ENCODE data around the gene CHN1. TPM values are rescaled to one million over a fixed set of nuclear protein-coding genes. Genes with fewer than 3 reads are reported as not detected.

CHN1 gene
- total RNA-seq, 1 donor from 2014 or later = 7.0 TPM

GRCh38 chr2:174925046-174925784, 80.0 kb downstream of the CHN1 start:
- DNase-seq (ENCODE audit: low spot score) = no peak

GRCh38 chr2:174924061-174924693, 81.0 kb downstream of the CHN1 start:
- no peak for DNase-seq (ENCODE audit: low spot score)

GRCh38 chr2:174919947-174920595, 85.1 kb downstream of the CHN1 start:
- DNase-seq (ENCODE audit: low spot score) = no peak

GRCh38 chr2:174918886-174919526, 86.2 kb downstream of the CHN1 start:
- DNase-seq (ENCODE audit: low spot score) = no peak

- no peak for DNase-seq (ENCODE audit: low spot score)
Observed at GRCh38 chr2:174916270-174916930, 88.8 kb downstream of the CHN1 start.

- no peak for DNase-seq (ENCODE audit: low spot score)
Observed at GRCh38 chr2:174914853-174915760, 90.1 kb downstream of the CHN1 start.

GRCh38 chr2:174908284-174908683, 96.9 kb downstream of the CHN1 start:
- DNase-seq (ENCODE audit: low spot score) = no peak

GRCh38 chr2:174903264-174903556, 102.0 kb downstream of the CHN1 start:
- DNase-seq (ENCODE audit: low spot score) = no peak

GRCh38 chr2:174902506-174903263, 102.5 kb downstream of the CHN1 start:
- no peak for DNase-seq (ENCODE audit: low spot score)

- no peak for DNase-seq (ENCODE audit: low spot score)
Observed at GRCh38 chr2:174901075-174901474, 104.1 kb downstream of the CHN1 start.

GRCh38 chr2:174897286-174897685, 107.9 kb downstream of the CHN1 start:
- no peak for DNase-seq (ENCODE audit: low spot score)

GRCh38 chr2:174893018-174893417, 112.2 kb downstream of the CHN1 start:
- DNase-seq (ENCODE audit: low spot score) = no peak

GRCh38 chr2:174892546-174892945, 112.6 kb downstream of the CHN1 start:
- no peak for DNase-seq (ENCODE audit: low spot score)

GRCh38 chr2:174888646-174889271, 116.4 kb downstream of the CHN1 start:
- DNase-seq (ENCODE audit: low spot score) = no peak

GRCh38 chr2:174888146-174888545, 117.0 kb downstream of the CHN1 start:
- DNase-seq (ENCODE audit: low spot score) = no peak

- DNase-seq (ENCODE audit: low spot score) = no peak
Observed at GRCh38 chr2:174882416-174882815, 122.8 kb downstream of the CHN1 start.

GRCh38 chr2:174881678-174882077, 123.5 kb downstream of the CHN1 start:
- no peak for DNase-seq (ENCODE audit: low spot score)

- no peak for DNase-seq (ENCODE audit: low spot score)
Observed at GRCh38 chr2:174878537-174879147, 126.5 kb downstream of the CHN1 start.

- no peak for DNase-seq (ENCODE audit: low spot score)
Observed at GRCh38 chr2:174877751-174878150, 127.4 kb downstream of the CHN1 start.
